Right ventricle myocardium superior (tissue), 1 donor: ENCODE measurements around the gene HOXD10. TPM values are rescaled to one million over a fixed set of nuclear protein-coding genes. Genes with fewer than 3 reads are reported as not detected.

ENCODE experiments used
- ATAC-seq: fragments of 200-7000 bp; cut with Tn5 transposase; one replicate; pipeline ENCODE4 v1.9.1; 2020; ENCODE audit warnings: mild to moderate bottlenecking; ENCODE audit not compliant: poor library complexity
- DNase-seq: peaks from one replicate; pipeline ENCODE4 v3.0.0-alpha.2; 2020
- intact Hi-C: fragments of 100-400 bp; cut with DNase I; formaldehyde crosslinking; loops from one replicate; pipeline ENCODE4 v1.11.2; 2022
- total RNA-seq: library from RNA; stranded (reverse); fragmentation: NEBNext Ultra II Directional; extraction: Animal tissue kit (Norgen Biotek cat#: 25700); gene quantifications from one replicate; pipeline ENCODE4 v1.2.1, GENCODE V29; 2021
- donor health status: DM: no; HTN: yes; CAD: no; lungs with severe emphysema.

HOXD10 gene
- total RNA-seq, 1 donor from 2014 or later: not detected

DNA sequence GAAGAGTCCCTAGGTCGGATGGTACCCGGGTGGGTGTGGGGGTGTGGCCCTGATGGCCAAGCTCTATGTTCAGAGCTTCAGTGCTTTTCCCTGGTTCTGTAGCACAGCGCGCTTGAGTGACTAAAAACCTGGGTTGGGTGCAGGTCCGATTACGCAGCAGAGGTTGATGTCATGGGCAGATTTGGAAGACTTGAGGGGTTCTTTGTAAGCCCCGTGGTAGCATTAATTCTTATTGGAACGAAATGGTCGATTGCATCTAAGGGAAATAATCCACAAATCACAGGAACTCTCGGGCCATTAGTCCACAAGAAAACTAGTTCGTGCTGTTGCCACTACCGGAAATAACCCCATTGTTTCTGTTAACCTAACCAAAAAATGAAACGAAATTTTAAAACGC lies 21.9 kb downstream of the HOXD10 start:
- ATAC-seq (no peak), DNase-seq (no peak)
- intact Hi-C loops: no loop called here

DNA sequence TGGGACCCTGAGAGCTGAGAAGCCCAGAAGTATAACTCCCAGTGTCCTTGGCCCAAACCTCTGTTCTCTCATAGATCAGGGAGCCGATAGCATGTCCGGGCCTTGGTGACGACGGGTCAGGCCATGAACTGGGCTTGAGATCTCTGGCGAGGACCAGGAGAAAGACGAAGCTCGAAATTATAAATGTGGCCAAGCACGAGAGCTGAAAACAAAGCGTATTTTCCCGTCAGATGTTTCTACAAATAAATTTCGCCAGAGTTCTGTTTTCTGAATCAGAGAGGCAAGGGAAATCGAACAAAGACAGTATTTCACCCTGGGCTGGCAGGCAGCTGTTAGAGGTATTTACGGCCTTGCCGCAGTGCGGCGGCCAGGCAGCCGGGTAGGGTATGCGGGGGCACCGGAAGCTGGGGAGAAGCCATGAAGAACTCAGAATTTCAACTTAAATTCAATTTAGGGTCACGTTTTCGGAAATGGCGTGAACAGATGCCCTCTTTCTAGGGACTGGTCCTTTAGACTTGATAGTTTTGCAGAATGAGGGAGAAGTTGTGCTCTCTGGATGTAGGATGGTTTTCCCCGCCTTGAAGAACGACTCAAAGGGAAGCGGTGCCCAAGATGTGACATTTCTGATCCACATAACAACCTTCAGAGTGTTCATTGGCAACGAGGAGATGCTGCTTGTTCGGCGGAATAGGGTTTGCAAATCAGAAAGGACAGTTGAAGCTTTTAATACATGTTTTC lies 22.5 kb downstream of the HOXD10 start:
- no peak for DNase-seq
- intact Hi-C loops: no loop called here
- ATAC-seq: no peak

DNA sequence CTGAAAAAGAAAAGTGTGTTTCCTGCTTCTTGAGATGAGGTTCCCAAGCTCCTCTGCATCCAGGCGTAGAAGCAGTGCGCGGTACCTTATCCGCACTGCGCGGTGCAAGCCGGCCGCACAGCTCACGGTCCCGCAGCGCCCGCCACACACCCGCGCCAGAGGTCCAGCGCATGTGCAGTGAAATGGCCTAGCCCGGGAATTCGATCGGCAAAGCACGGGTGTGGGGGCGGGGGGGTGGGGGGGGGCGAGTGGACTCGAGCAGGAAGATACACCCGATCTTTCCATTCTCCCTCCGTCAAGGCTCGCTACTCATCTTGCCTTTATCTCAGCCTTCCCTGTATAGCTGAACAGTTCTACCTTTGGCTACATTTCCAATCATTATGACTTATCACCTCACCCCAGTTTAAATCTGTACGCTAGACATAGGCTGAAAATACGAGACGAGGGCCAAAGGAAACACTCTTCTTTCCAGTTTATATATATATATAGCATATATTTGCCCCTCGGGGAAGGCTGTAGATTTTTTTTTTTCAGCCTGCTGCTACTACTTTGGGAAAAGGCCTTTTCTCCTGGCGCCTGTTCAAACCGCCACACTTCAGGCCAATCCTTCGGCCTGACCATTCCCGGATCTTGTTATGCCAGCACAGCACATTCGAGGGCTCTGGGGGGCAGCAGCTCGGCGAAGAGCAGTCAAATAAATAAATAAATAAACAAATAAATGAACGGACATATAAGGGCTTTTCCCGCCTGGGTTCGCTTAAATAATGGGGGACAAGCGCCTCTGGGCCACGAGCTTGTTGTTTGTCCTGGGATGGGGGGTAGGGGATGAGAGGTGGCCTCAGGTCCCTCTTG lies 23.3 kb downstream of the HOXD10 start:
- ATAC-seq (no peak), DNase-seq (no peak)
- intact Hi-C loops: loop anchor here (2.0 to 5.0 kb wide), 3 partner anchors 317 to 499 kb away; no protein-coding TSS in a partner anchor

DNA sequence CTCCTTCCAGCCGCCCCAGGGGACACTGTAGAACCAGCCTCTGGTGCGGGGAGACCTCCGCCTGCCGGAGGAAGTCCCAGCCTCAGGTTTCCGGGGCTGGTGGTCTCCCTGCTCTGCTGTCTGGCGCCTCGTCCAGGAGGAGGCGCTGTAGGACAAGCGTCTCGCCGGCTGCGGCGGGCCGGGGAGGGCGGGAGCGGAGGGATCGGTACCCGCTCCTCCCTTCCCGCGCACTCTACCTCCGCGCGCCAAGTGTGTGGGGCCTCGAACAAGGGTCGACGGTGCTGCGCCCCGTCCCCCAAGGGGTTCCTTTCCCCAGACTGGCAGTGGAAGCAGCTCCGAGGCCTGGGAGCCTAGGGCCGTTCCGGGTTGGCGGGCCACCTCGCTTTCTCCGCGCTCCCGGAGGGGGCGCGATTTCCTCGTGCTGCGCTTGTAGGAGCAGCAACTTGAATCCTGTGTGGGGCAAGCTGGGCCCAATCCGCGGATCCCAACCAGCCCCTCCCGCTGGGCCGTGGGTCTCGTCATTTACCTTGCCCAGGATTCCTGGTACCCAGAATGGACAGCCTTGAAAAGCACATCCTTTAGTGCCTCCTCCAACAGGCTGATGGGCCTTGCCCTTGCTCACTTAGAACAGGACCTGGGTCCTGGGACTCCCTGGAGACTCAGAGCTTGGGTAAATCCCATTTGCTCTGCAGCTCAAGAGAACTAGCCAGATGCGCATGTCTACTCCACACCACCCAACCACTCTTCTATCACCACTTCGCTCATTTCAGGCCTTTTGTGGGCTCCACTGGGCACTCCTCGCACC lies 24.1 kb downstream of the HOXD10 start:
- ATAC-seq: peak; percentile 97
- intact Hi-C loops: loop anchor here (2.0 to 5.0 kb wide), 3 partner anchors 317 to 498 kb away; no protein-coding TSS in a partner anchor
- peak; percentile 77 for DNase-seq

DNA sequence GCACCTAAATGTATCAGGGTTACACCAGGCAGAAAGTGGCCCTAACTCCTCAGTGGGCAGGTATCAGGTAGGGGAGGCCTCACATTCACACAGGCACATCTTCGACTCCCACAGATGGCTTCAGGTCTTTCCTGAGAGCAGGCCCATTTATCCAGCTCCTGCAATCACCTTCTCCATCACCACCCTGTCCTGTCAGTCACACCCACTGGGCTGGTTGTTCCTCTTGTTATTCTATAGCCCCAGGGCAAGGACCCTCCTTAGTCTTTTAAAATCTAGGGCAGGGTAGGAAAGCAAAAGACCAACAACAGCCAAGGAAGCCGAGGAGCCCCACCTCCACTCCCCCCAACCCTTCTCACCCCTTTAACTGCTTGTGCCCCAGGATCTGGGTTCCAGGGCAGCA lies 25.7 kb downstream of the HOXD10 start:
- ATAC-seq: no peak
- intact Hi-C loops: loop anchor here (5.0 kb wide), 2 partner anchors 315 to 410 kb away; no protein-coding TSS in a partner anchor
- no peak for DNase-seq

DNA sequence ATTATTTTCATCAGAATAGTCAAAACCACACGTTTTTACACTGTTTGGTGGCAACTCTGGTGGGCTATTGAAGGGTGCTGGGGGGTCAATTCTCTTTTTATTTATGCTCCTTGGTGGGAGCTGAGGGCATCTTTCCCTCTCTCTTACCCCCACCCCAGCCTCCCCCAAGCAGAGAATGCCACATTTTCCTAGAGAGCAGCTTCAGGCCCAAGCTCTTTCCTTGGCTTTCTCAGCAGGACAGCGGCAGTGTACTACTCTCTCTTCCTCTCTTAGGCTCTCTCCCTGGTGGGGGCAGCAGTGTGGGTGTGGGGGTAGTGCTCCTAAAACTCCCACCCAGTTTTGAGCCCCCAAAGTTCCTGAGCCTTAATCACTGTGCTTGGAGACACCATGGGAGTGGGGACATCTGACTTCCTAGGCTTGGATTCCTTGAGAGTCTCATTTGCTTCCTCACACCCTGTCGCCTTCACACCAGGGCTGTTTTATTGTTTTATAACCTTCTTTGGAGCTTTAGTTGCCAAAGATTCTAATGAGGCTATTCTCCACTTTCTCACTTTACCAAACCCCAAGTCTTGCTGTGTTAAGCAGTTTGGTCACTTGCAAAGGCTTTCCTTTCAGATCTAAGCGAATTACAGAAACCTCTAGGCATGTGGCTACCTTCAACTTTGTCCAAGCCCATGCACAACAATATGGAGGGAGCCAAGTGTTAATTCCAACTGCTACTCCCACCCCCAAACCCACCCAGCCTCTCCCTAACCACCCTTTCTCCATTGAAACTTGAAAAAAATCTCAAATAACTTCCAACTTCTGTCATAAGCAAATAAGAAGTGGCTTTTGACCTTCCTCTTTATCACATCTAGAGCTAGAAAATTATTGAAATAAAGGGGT lies 28.7 kb downstream of the HOXD10 start:
- DNase-seq (no peak), ATAC-seq (no peak)
- intact Hi-C loops: no loop called here

DNA sequence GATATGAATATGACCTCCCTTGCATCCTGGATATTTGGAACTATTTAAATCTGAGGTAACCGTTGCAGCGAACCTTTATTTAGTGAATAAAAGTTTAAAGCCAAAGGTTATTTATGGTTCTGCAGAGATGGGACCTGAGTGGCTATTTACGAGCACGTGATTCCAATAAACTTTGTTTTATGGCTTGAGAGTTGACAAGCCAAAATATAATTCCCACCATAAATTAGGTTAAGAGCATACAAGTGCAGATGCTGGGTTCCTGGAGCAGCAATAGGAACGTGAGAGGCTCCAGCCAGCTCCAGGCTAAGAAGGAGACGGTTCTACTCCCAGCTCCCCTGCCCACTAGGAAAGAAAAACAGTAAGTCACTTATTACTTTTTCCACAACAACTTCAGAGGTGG lies 29.5 kb downstream of the HOXD10 start:
- ATAC-seq: no peak
- intact Hi-C loops: no loop called here

DNA sequence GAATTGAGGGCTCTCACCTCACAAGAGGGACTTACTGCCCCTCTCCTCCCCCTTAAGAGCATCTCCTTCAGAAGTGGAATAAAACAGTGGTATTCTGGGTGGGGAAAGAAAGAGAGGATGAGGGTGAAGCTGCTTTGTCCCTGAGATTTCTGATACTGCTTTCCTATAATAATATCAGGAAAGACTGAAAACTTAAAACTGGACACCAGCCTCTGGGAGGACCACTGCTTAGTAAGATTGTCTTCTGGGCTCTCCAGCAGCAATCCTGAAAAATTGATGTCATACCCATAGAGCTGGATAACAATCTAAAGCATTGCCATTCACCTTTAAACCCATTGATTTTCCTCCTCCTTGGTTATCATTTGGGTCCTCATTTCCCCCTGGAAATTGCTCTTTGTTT lies 30.1 kb downstream of the HOXD10 start:
- intact Hi-C loops: no loop called here
- DNase-seq (no peak), ATAC-seq (no peak)

More for the DNA sequence above, 29.5 kb downstream of the HOXD10 start:
- DNase-seq: no peak

DNA sequence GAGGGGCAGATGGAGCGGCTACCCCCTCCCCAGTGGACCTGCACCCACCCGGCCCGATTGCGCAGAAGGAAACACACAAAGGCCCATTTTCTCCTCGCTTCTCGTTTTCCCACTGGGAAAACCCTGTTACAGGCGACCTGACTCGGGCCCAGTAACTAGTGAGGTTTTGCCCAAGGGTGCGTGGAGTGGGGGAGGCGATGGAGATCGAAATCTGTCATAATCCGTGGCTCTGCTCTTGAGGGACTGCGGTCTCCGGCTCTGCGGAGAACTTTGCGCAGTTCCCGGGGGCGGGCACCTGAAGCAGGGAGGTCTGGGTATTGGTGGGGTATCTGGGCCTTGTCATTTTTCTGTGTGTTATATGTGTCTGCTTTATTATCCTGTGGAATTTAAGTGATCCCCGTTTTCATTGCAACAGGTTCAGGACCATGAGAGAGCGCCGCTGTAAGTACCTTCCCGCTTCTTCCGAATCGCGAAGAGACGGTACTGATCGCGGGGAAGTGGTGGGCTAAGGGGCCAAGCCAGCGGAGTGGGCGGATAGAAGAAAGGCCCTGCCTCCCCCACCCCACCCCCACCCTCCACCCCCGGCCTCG lies 30.7 kb downstream of the HOXD10 start:
- intact Hi-C loops: no loop called here
- no peak for DNase-seq
- ATAC-seq: no peak

DNA sequence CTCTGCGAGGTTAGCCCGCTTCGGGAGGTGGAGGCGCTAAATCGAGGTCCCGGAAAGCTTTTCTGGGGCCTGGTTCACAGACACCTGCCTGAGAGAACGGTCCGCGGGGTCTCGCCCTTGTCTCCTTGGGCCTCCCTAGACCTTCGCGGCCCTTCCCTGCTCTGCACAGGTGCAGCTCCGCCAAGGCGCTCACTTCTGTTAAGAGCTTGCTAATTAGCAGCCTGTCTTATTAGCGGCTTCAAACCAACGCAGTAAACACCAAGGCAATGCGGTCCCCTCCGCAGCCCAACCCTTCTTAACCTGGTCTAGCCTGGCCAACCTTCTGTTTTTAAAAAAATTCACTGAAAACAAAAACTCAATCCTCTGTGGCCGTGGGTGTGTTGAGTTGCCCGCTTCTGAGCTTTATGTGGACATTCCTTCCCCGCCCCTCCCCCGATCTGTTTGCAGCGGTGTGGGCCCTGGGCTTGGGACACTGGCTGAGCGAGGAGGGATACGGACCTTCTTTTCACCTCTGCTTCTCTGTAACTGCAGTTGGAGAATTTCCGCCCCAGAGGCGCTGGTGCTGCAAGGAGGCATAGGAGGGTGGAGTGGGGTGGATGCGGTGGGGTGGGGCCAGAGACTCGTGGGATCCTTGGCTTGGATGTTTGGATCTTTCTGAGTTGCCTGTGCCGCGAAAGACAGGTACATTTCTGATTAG lies 31.4 kb downstream of the HOXD10 start:
- intact Hi-C loops: no loop called here
- ATAC-seq (no peak), DNase-seq (no peak)

DNA sequence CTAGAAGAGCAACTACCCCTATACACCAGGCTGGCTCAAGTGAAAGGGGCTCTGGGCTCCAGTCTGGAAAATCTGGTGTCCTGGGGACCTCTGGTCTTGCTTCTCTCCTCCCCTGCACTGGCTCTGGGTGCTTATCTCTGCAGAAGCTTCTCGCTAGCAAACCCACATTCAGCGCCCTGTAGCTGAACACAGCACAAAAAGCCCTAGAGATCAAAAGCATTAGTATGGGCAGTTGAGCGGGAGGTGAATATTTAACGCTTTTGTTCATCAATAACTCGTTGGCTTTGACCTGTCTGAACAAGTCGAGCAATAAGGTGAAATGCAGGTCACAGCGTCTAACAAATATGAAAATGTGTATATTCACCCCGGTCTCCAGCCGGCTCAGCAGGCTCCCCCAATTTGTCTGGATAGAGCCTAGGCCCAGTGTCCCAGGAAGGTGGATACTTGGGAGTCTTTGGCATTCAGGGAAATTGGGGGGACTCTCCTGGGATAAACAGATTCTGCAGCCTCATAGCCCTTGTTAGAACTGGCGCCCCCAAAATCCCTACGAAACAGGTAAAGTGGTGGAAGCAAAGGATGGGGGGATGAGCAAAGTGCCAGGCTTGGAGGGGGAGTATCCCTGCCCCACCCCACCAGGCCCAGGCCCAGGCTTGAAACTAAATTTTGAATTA lies 32.3 kb downstream of the HOXD10 start:
- DNase-seq (no peak), ATAC-seq (no peak)
- intact Hi-C loops: no loop called here

DNA sequence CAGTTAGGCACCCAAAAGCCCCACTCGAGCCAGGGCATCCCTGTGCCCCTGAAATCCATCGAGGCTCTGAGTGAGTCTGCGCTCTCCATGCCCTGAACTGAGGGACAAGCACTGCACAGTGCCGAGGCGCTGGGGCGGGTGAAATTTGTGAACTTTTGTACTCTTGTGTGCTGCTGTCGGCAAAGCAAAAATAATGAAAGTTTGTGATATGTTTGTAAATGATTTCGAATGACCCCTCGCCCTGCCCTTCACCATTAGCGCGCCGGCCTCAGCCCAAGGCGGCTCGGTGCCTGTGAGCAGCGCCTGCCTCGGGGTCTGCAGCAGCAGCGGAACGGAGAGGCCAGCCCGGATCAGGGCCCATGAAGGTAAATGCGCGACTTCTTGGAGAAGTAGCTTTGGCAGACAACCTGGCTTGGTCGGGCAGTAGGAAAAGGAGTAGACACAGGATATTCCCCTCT lies 32.9 kb downstream of the HOXD10 start:
- no peak for ATAC-seq
- no peak for DNase-seq
- intact Hi-C loops: no loop called here

DNA sequence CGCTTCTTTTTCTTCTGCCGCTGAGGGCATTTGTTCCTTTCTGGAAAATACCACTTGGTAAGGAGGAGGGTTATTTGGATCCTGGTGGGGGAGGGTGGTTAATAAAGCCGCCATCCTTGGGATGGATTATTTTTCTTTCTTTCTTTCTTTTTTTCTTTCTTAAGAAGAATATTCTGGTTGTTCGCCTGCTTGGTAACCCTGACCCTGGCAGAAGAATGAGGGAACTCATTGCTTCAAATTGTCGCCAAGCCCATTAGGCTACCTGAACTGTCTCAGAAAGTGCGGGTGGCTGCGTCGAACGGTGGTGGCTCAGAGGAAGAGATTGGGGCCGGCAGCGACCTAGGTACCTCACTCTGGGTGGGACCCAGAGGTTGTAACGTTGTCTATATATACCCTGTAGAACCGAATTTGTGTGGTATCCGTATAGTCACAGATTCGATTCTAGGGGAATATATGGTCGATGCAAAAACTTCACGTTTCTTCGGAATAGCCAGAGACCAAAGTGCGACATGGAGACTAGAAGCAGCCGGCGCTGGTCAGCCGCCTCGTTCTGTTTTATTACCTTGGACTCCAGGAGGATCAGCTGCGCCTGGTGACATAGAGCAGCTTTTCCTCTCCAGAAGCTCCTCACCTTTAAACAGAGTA lies 33.5 kb downstream of the HOXD10 start:
- no peak for ATAC-seq
- intact Hi-C loops: no loop called here

DNA sequence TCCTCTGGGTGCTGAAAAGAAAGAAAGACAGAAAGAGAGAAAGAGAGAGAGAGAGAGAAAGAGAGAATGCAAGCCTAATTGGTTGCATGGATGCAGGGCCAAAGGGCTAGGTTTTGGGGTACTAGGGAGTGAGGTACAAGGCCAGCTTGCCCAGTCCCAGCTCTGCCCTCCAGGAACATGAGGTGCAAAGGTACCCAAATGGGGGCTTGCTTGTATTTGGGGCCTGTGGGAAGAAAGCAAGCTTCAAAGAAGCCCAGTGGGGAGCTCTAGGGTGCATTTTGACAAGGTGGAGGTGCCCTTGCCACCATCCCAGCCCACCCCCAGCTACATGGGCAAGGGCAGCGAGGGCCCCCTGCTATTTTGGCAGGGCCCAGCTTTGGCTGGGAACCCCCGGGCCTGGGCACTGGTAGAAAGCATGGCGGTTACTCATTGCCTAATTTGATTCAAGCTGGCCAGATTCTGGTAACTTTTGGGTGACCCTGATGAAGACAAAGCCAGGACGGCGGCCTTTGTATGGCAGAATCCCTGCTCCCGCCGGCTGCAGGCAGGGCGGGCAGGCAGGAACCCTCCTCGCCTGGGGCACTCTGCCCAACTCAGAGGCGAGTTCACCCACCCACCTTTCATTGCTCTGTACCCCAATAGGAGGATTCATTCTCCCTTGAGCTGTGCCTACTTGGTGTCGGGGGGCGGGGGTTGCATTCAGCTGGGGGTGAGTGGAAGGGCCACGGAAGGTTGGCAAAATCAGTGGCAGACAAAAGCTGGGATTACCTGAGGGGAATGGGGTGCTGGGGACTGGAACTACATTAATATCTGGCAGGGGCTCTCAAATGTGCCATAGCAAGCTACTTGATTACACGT lies 34.2 kb downstream of the HOXD10 start:
- ATAC-seq (no peak), DNase-seq (no peak)
- intact Hi-C loops: no loop called here

More for the DNA sequence above, 33.5 kb downstream of the HOXD10 start:
- no peak for DNase-seq
